HG02763 (cell line): ENCODE data around the gene ZNF263.

Experiments used
- ATAC-seq: cut with Tn5 transposase; IDR thresholded peaks from one replicate; pipeline ENCODE4 v1.9.1; 2021; ENCODE audit warnings: mild to moderate bottlenecking, moderate library complexity; ENCODE audit not compliant: unreplicated experiment

Gene ZNF263

GRCh38 chr16:3282730-3283542, at the start of gene ZNF263:
ZNF263 (plus strand) TSS chr16:3283491; CDS start chr16:3283819, 328 bp downstream.
- ATAC-seq: peak; percentile 77

GRCh38 chr16:3234543-3234856, 48.8 kb upstream of the ZNF263 start:
- ATAC-seq: peak; percentile 14

- ATAC-seq: peak; percentile 93
Measured at GRCh38 chr16:3234857-3235561, 48.3 kb upstream of the ZNF263 start, which contains the start of gene ZNF200. ZNF200 (minus strand) TSS chr16:3235158; CDS start chr16:3233755, 1,403 bp downstream.

GRCh38 chr16:3235856-3236669, 47.2 kb upstream of the ZNF263 start:
- no peak for ATAC-seq

GRCh38 chr16:3241761-3242160, 41.5 kb upstream of the ZNF263 start:
- ATAC-seq: no peak

GRCh38 chr16:3242709-3243108, 40.6 kb upstream of the ZNF263 start:
- no peak for ATAC-seq

GRCh38 chr16:3243882-3244281, 39.4 kb upstream of the ZNF263 start:
- no peak for ATAC-seq

- no peak for ATAC-seq
Measured at GRCh38 chr16:3246002-3246401, 37.3 kb upstream of the ZNF263 start.

GRCh38 chr16:3246876-3247275, 36.4 kb upstream of the ZNF263 start:
- no peak for ATAC-seq

- no peak for ATAC-seq
Measured at GRCh38 chr16:3248596-3248995, 34.7 kb upstream of the ZNF263 start.

- no peak for ATAC-seq
Measured at GRCh38 chr16:3249020-3249419, 34.3 kb upstream of the ZNF263 start.

- ATAC-seq: no peak
Measured at GRCh38 chr16:3249451-3249850, 33.8 kb upstream of the ZNF263 start.

GRCh38 chr16:3252967-3253366, 30.3 kb upstream of the ZNF263 start:
- no peak for ATAC-seq

GRCh38 chr16:3254309-3254708, 29.0 kb upstream of the ZNF263 start:
- no peak for ATAC-seq

- ATAC-seq: no peak
Measured at GRCh38 chr16:3256146-3256865, 27.0 kb upstream of the ZNF263 start, which contains the start of gene MEFV. MEFV (minus strand) TSS chr16:3256633; CDS start chr16:3256587, 46 bp downstream.

GRCh38 chr16:3256866-3257465, 26.3 kb upstream of the ZNF263 start:
- ATAC-seq: no peak

- no peak for ATAC-seq
Measured at GRCh38 chr16:3259836-3260235, 23.5 kb upstream of the ZNF263 start.

GRCh38 chr16:3262517-3262916, 20.8 kb upstream of the ZNF263 start:
- ATAC-seq: no peak

GRCh38 chr16:3264137-3265036, 18.9 kb upstream of the ZNF263 start:
- ATAC-seq: peak; percentile 89
